ENCODE measurements around the gene SLC22A23. TPM values are rescaled to one million over a fixed set of nuclear protein-coding genes. Genes with fewer than 3 reads are reported as not detected.

SLC22A23 gene
- total RNA-seq, 2 donors from 2014 or later: 53.1 to 129 TPM

GRCh38 chr6:3415082-3415453 lies 41.8 kb downstream of the SLC22A23 start:
- Histone ChIP-seq H3K4me3 (no peak overlapping the region), H3K27me3 (replicated peaks; ENCODE audit: insufficient read depth) (no peaks in the 10 kb centered on the region), H3K36me3 (no peaks in the 10 kb centered on the region), H3K4me1 (replicated peaks) (no peaks in the 10 kb centered on the region), H3K27ac (no peak overlapping the region), H3K9me3 (no peaks in the 10 kb centered on the region)
- WGBS: 72% methylated on average over 5 of the region's 5 CpGs
- intact Hi-C loops (cut with DNase I): loop anchor here (10.0 kb wide), 1 partner anchor 320 kb away; no protein-coding TSS in a partner anchor
- DNase-seq (ENCODE audit: low spot score): no peak
- no peak for TF ChIP-seq POLR2AphosphoS5 (IDR thresholded peaks at IDR 0.05)
- TF ChIP-seq CTCF (IDR thresholded peaks at IDR 0.05): no peak
- TF ChIP-seq POLR2A (IDR thresholded peaks at IDR 0.05): no peak

GRCh38 chr6:3414327-3415081 lies 42.3 kb downstream of the SLC22A23 start:
- intact Hi-C loops (cut with DNase I): loop anchor here (10.0 kb wide), 1 partner anchor 320 kb away; no protein-coding TSS in a partner anchor
- no peak overlapping the region for H3K27ac ChIP-seq
- peaks cover 0 to 2% of the 10 kb centered on the region in 2 donors for H3K36me3 ChIP-seq
- H3K4me1 ChIP-seq (replicated peaks): no peaks in the 10 kb centered on the region
- H3K4me3 ChIP-seq: no peak overlapping the region
- TF ChIP-seq POLR2A (IDR thresholded peaks at IDR 0.05): no peak
- no peak for TF ChIP-seq POLR2AphosphoS5 (IDR thresholded peaks at IDR 0.05)
- no peak for TF ChIP-seq CTCF (IDR thresholded peaks at IDR 0.05)
- no peaks in the 10 kb centered on the region for H3K9me3 ChIP-seq
- no peaks in the 10 kb centered on the region for H3K27me3 ChIP-seq (replicated peaks; ENCODE audit: insufficient read depth)
- WGBS: 56% methylated on average over 11 of the region's 11 CpGs
- DNase-seq (ENCODE audit: low spot score): no peak

GRCh38 chr6:3413592-3413991 lies 43.3 kb downstream of the SLC22A23 start:
- Histone ChIP-seq H3K9me3 (no peaks in the 10 kb centered on the region), H3K36me3 (peaks cover 0 to 3% of the 10 kb centered on the region in 2 donors), H3K4me3 (no peak overlapping the region), H3K27me3 (replicated peaks; ENCODE audit: insufficient read depth) (no peaks in the 10 kb centered on the region), H3K4me1 (replicated peaks) (no peaks in the 10 kb centered on the region), H3K27ac (no peak overlapping the region)
- TF ChIP-seq POLR2A (IDR thresholded peaks at IDR 0.05): no peak
- TF ChIP-seq POLR2AphosphoS5 (IDR thresholded peaks at IDR 0.05): no peak
- no peak for TF ChIP-seq CTCF (IDR thresholded peaks at IDR 0.05)
- no peak for DNase-seq (ENCODE audit: low spot score)
- intact Hi-C loops (cut with DNase I): loop anchor here (10.0 kb wide), 1 partner anchor 321 kb away; no protein-coding TSS in a partner anchor
- 90% methylated on average over 3 of the region's 3 CpGs for WGBS

GRCh38 chr6:3412779-3413500 lies 43.9 kb downstream of the SLC22A23 start:
- DNase-seq (ENCODE audit: low spot score): no peak
- peaks cover 0 to 3% of the 10 kb centered on the region in 2 donors for H3K36me3 ChIP-seq
- no peak overlapping the region for H3K27ac ChIP-seq
- H3K9me3 ChIP-seq: no peaks in the 10 kb centered on the region
- TF ChIP-seq POLR2A (IDR thresholded peaks at IDR 0.05) (no peak), CTCF (IDR thresholded peaks at IDR 0.05) (no peak), POLR2AphosphoS5 (IDR thresholded peaks at IDR 0.05) (no peak)
- 90% methylated on average over 8 of the region's 8 CpGs for WGBS
- H3K4me3 ChIP-seq: no peak overlapping the region
- H3K4me1 ChIP-seq (replicated peaks): no peaks in the 10 kb centered on the region
- no peaks in the 10 kb centered on the region for H3K27me3 ChIP-seq (replicated peaks; ENCODE audit: insufficient read depth)
- intact Hi-C loops (cut with DNase I): loop anchor here (10.0 kb wide), 1 partner anchor 322 kb away; no protein-coding TSS in a partner anchor
